Keratinocyte (primary cell): ENCODE data around the gene PTPRN2. TPM values are rescaled to one million over a fixed set of nuclear protein-coding genes. Genes with fewer than 3 reads are reported as not detected.

ENCODE experiments used
- DNase-seq: peaks from one replicate; pipeline ENCODE4 v3.0.0-alpha.2; 2011; ENCODE audit warnings: low read depth, missing footprints, low spot score
- FAIRE-seq: peaks from 2 replicates; lab custom pipeline; 2011; peaks lifted over from hg19 to GRCh38; lab: Jason Lieb, UNC
- H2AFZ ChIP-seq: 2 replicates; pipeline ENCODE4 v1.6.0; 2012; ENCODE audit warnings: low read length, control low read depth, inconsistent platforms; ENCODE audit not compliant: control insufficient read depth
- H3K27ac ChIP-seq: 2 replicates; pipeline ENCODE4 v1.5.1; 2011; ENCODE audit warnings: low read length; ENCODE audit not compliant: control insufficient read depth, insufficient read depth
- H3K27me3 ChIP-seq: 3 replicates; pipeline ENCODE4 v1.6.0; 2011; ENCODE audit warnings: low read length; ENCODE audit not compliant: control insufficient read depth, insufficient read depth; ENCODE audit errors: extremely low read depth
- H3K36me3 ChIP-seq, 2 experiments: 2 replicates in 1 of 2; 3 replicates in 1 of 2; pipeline ENCODE4 v1.5.1; 2011; ENCODE audit warnings: low read length in 2 of 2, mild to moderate bottlenecking in 1 of 2; ENCODE audit not compliant: control insufficient read depth in 2 of 2, insufficient read depth in 2 of 2; ENCODE audit errors: extremely low read depth in 1 of 2
- H3K4me1 ChIP-seq: 3 replicates; pipeline ENCODE4 v1.5.1; 2011; ENCODE audit warnings: low read length; ENCODE audit not compliant: control insufficient read depth, insufficient read depth; ENCODE audit errors: extremely low read depth
- H3K4me2 ChIP-seq: 3 replicates; pipeline ENCODE4 v1.6.0; 2011; ENCODE audit warnings: low read depth, low read length; ENCODE audit not compliant: control insufficient read depth, insufficient read depth; ENCODE audit errors: extremely low read depth
- H3K4me3 ChIP-seq, 3 experiments: fragments of 200-600 bp in 1 of 3; sonication (generic) in 1 of 3; 2 replicates in 2 of 3; 3 replicates in 1 of 3; pipeline ENCODE4 v1.5.1; 2011 to 2016; ENCODE audit warnings: low read length in 3 of 3, mild to moderate bottlenecking in 3 of 3, control low read depth in 2 of 3, inconsistent platforms in 1 of 3, low read depth in 1 of 3, mixed read lengths in 1 of 3, mixed run types in 1 of 3, moderate library complexity in 1 of 3; ENCODE audit not compliant: control insufficient read depth in 2 of 3, insufficient read depth in 2 of 3; ENCODE audit errors: extremely low read depth in 1 of 3
- H3K79me2 ChIP-seq: 2 replicates; pipeline ENCODE4 v1.6.0; 2012; ENCODE audit warnings: low read length; ENCODE audit not compliant: control insufficient read depth, insufficient read depth
- H3K9ac ChIP-seq: 3 replicates; pipeline ENCODE4 v1.6.0; 2011; ENCODE audit warnings: low read length; ENCODE audit not compliant: control insufficient read depth, insufficient read depth; ENCODE audit errors: extremely low read depth
- H3K9me1 ChIP-seq: 3 replicates; pipeline ENCODE4 v1.6.0; 2011; ENCODE audit warnings: low read length; ENCODE audit not compliant: control insufficient read depth, insufficient read depth; ENCODE audit errors: extremely low read depth
- H3K9me3 ChIP-seq: 2 replicates; pipeline ENCODE4 v1.5.1; 2012; ENCODE audit warnings: low read depth, low read length; ENCODE audit not compliant: control insufficient read depth
- H4K20me1 ChIP-seq: 3 replicates; pipeline ENCODE4 v1.6.0; 2011; ENCODE audit warnings: low read length; ENCODE audit not compliant: control insufficient read depth, insufficient read depth; ENCODE audit errors: extremely low read depth
- CTCF ChIP-seq, 3 experiments: IDR thresholded peaks in 1 of 3; conservative IDR thresholded peaks in 1 of 3; optimal IDR thresholded peaks in 1 of 3; 2 replicates in 2 of 3; 3 replicates in 1 of 3; pipeline versions ENCODE3 to v1.5.1; 2011; ENCODE audit warnings: low read length in 3 of 3, mild to moderate bottlenecking in 3 of 3, moderate library complexity in 2 of 3, control low read depth in 1 of 3, inconsistent platforms in 1 of 3; ENCODE audit not compliant: insufficient read depth in 2 of 3; ENCODE audit errors: extremely low read depth in 1 of 3
- EZH2 ChIP-seq: IDR thresholded peaks from one replicate; pipeline ENCODE4 v1.6.1; 2012; ENCODE audit warnings: inconsistent platforms, mild to moderate bottlenecking, low read length, moderate library complexity
- dilution Hi-C: fragments of 300-500 bp; cut with MboI; formaldehyde crosslinking; loops from one replicate; pipeline ENCODE4 v1.7.0; 2020; ENCODE audit warnings: low sequenced_read_pairs; ENCODE audit not compliant: extremely low pct_ligation_motif_present
- polyA plus RNA-seq, 5 experiments: library from polyadenylated mRNA; depleted of rRNA in 3 of 5; stranded (reverse) in 3 of 5; stranded (forward) in 1 of 5; unstranded in 1 of 5; fragments of >200 nt; gene quantifications; 1 replicate in 1 of 5; 2 replicates in 3 of 5; 3 replicates in 1 of 5; pipeline versions ENCODE4 v1.2.1 to v1.2.3, GENCODE V29; 2011 to 2012; ENCODE audit warnings: missing spikeins in 2 of 5, low read depth in 1 of 5, low replicate concordance in 1 of 5

The PTPRN2 gene
- polyA plus RNA-seq, 1 donor (not counting 4 experiments of a cell fraction or from before 2014, with no cell fraction given): not detected

- peaks cover 4% of the 10 kb centered on the region for H3K9me3 ChIP-seq
- FAIRE-seq (no peak), DNase-seq (no peak)
- no peaks in the 10 kb centered on the region for H3K36me3 ChIP-seq
- no peak overlapping the region for H3K27ac ChIP-seq
- TF ChIP-seq CTCF (optimal IDR thresholded peaks at IDR 0.05 in 1 of 3, IDR thresholded peaks at IDR 0.05 in 1 of 3, conservative IDR thresholded peaks at IDR 0.05 in 1 of 3; ENCODE audit: extremely low read depth in 1 of 3, insufficient read depth in 2 of 3, low read length in 3 of 3): no peak
- H3K4me3 ChIP-seq: no peak overlapping the region
- H3K27me3 ChIP-seq: peaks cover 28% of the 10 kb centered on the region
- no peaks in the 10 kb centered on the region for H3K9me1 ChIP-seq
- no peaks in the 10 kb centered on the region for H4K20me1 ChIP-seq
- H2AFZ ChIP-seq: no peak overlapping the region
- dilution Hi-C loops: no loop called here
- no peak overlapping the region for H3K4me2 ChIP-seq
- H3K9ac ChIP-seq: no peak overlapping the region
- no peaks in the 10 kb centered on the region for H3K4me1 ChIP-seq
- no peaks in the 10 kb centered on the region for H3K79me2 ChIP-seq
Observed at GRCh38 chr7:158590181-158590530, 2.5 kb upstream of the PTPRN2 start.

GRCh38 chr7:158589653-158590052 is 2.0 kb upstream of the PTPRN2 start:
- H3K4me1 ChIP-seq: no peaks in the 10 kb centered on the region
- dilution Hi-C loops: no loop called here
- H3K36me3 ChIP-seq: no peaks in the 10 kb centered on the region
- DNase-seq: no peak
- H3K27me3 ChIP-seq: peaks cover 28% of the 10 kb centered on the region
- FAIRE-seq: no peak
- H3K9me3 ChIP-seq: peaks cover 2% of the 10 kb centered on the region
- no peaks in the 10 kb centered on the region for H3K9me1 ChIP-seq
- H3K4me3 ChIP-seq: no peak overlapping the region
- TF ChIP-seq EZH2 (no peak), CTCF (optimal IDR thresholded peaks at IDR 0.05 in 1 of 3, IDR thresholded peaks at IDR 0.05 in 1 of 3, conservative IDR thresholded peaks at IDR 0.05 in 1 of 3; ENCODE audit: extremely low read depth in 1 of 3, insufficient read depth in 2 of 3, low read length in 3 of 3) (no peak)
- no peak overlapping the region for H3K4me2 ChIP-seq
- H4K20me1 ChIP-seq: no peaks in the 10 kb centered on the region
- no peak overlapping the region for H3K27ac ChIP-seq
- no peak overlapping the region for H2AFZ ChIP-seq
- H3K9ac ChIP-seq: no peak overlapping the region
- H3K79me2 ChIP-seq: no peaks in the 10 kb centered on the region
